ENCODE measurements around the gene TAOK3. TPM values are rescaled to one million over a fixed set of nuclear protein-coding genes. Genes with fewer than 3 reads are reported as not detected.

TAOK3 gene
- total and polyA plus RNA-seq, 2 of the 8 experiments (the other 6 are each of a cell fraction or from before 2014, with no cell fraction given), result 5.2 to 9.3 TPM

GRCh38 chr12:118347916-118348315 lies 24.8 kb downstream of the TAOK3 start:
- no peaks in the 10 kb centered on the region for H3K79me1 ChIP-seq (ENCODE audit: low read depth, low read length)
- H4K91ac ChIP-seq (replicated peaks; ENCODE audit: insufficient read length, low read length), result no peak overlapping the region
- CTCF ChIA-PET (ENCODE audit: partially characterized antibody), result interaction anchor here (0.6 to 1.4 kb wide), 6 partner anchors 9 to 30 kb away, joined by 3 to 4 read pairs (median 4); partner anchors contain the start of gene SUDS3
- no peak overlapping the region for H4K5ac ChIP-seq (ENCODE audit: insufficient read length, low read depth, low read length)
- H3K79me2 ChIP-seq (ENCODE audit: control insufficient read depth in 1 of 2, insufficient read depth in 2 of 2, low read length in 2 of 2), result no peaks in the 10 kb centered on the region
- no peak overlapping the region for H2BK12ac ChIP-seq (ENCODE audit: low read depth, low read length)
- no peaks in the 10 kb centered on the region for H4K20me1 ChIP-seq (replicated peaks in 1 of 2; ENCODE audit: control insufficient read depth in 1 of 2, insufficient read depth in 2 of 2, low read length in 2 of 2)
- no peaks in the 10 kb centered on the region for H3K23me2 ChIP-seq (ENCODE audit: low read depth, low read length)
- H2BK20ac ChIP-seq (ENCODE audit: low read length), result no peak overlapping the region
- H3K27me3 ChIP-seq (replicated peaks in 1 of 4; ENCODE audit: control insufficient read depth in 3 of 4, extremely low read depth in 1 of 4, insufficient read depth in 3 of 4, low read length in 3 of 4), result no peaks in the 10 kb centered on the region
- peaks cover 0 to 4% (median 0%) of the 10 kb centered on the region in 4 experiments; a peak in 2 of 7 replicates for H3K4me1 ChIP-seq (replicated peaks in 1 of 4; ENCODE audit: control insufficient read depth in 3 of 4, insufficient read depth in 4 of 4, low read length in 3 of 4)
- H3K4me3 ChIP-seq (ENCODE audit: extremely low read depth in 1 of 4, insufficient read depth in 2 of 4, low read depth in 3 of 4, low read length in 4 of 4), result no peak overlapping the region
- no peak for FAIRE-seq
- H3K23ac ChIP-seq (ENCODE audit: insufficient read length), result no peak overlapping the region
- no peak overlapping the region for H3K27ac ChIP-seq (ENCODE audit: low read depth, low read length)
- no peak overlapping the region for H3K9ac ChIP-seq (replicated peaks in 1 of 4; ENCODE audit: extremely low read depth in 1 of 4, low read depth in 3 of 4, low read length in 3 of 4)
- H3K56ac ChIP-seq (replicated peaks; ENCODE audit: insufficient read length, low read depth, low read length), result no peak overlapping the region
- H4K8ac ChIP-seq (ENCODE audit: extremely low read depth, insufficient read depth, low read length), result no peak overlapping the region
- H2AK5ac ChIP-seq (ENCODE audit: low read depth, low read length), result no peak overlapping the region
- H3K9me3 ChIP-seq (ENCODE audit: insufficient read depth in 2 of 2, low read depth in 1 of 2, low read length in 1 of 2), result no peaks in the 10 kb centered on the region
- no peak for DNase-seq (ENCODE audit: low read depth in 1 of 2, low spot score in 2 of 2)
- H2BK5ac ChIP-seq (ENCODE audit: low read depth, low read length), result no peak overlapping the region
- no peak overlapping the region for H3K18ac ChIP-seq (ENCODE audit: extremely low read depth, low read length)
- no peak overlapping the region for H3K4ac ChIP-seq (replicated peaks; ENCODE audit: insufficient read length, low read depth, low read length)
- no peak overlapping the region for H2BK120ac ChIP-seq (replicated peaks; ENCODE audit: low read depth, low read length)
- H3K36me3 ChIP-seq (ENCODE audit: control insufficient read depth in 2 of 4, insufficient read depth in 4 of 4, low read length in 3 of 4), result no peaks in the 10 kb centered on the region
- H2BK15ac ChIP-seq (ENCODE audit: low read length), result no peak overlapping the region
- POLR2A ChIA-PET (ENCODE audit: partially characterized antibody), result interaction anchor here (1.3 kb wide), 1 partner anchor 28 kb away, joined by 3 read pairs; the partner anchor contains the start of gene SUDS3
- 79% methylated on average over 2 of the region's 2 CpGs; no CpG with 5 or more reads in 1 of the 2 experiments for WGBS, 2 experiments (ENCODE audit: extremely low coverage in 1 of 2, insufficient coverage in 1 of 2, insufficient read length in 1 of 2, insufficient replicate concordance in 2 of 2, low coverage in 1 of 2, low lambda C conversion rate in 2 of 2, missing lambda C conversion rate in 1 of 2)
- H3K4me2 ChIP-seq (ENCODE audit: insufficient read depth in 1 of 2, low read depth in 2 of 2, low read length in 2 of 2), result no peak overlapping the region
- no peak overlapping the region for H3K14ac ChIP-seq (ENCODE audit: insufficient read length)
- no peak overlapping the region for H2AFZ ChIP-seq (ENCODE audit: low read length)
- TF ChIP-seq BRCA1 (IDR thresholded peaks at IDR 0.05; ENCODE audit: low read depth, low read length) (no peak), POU5F1 (IDR thresholded peaks at IDR 0.05; ENCODE audit: low read depth, low read length) (no peak), SAP30 (IDR thresholded peaks at IDR 0.05; ENCODE audit: insufficient read depth, insufficient replicate concordance, low read length) (no peak), CBX8 (IDR thresholded peaks at IDR 0.05; ENCODE audit: borderline replicate concordance, low read depth, low read length) (no peak), JUN (IDR thresholded peaks at IDR 0.05; ENCODE audit: low read depth, low read length) (no peak), KDM1A (IDR thresholded peaks at IDR 0.05; ENCODE audit: borderline replicate concordance, low read length) (no peak), TBP (IDR thresholded peaks at IDR 0.05; ENCODE audit: low read depth, low read length) (no peak), CBX5 (IDR thresholded peaks at IDR 0.05; ENCODE audit: low read depth, low read length) (no peak), EP300 (IDR thresholded peaks at IDR 0.05; ENCODE audit: borderline replicate concordance in 1 of 2, low read depth in 2 of 2, low read length in 2 of 2) (no peak), GTF2F1 (IDR thresholded peaks at IDR 0.05; ENCODE audit: borderline replicate concordance, low read depth, low read length) (no peak), SP2 (IDR thresholded peaks at IDR 0.05; ENCODE audit: low read length) (no peak), RAD21 (IDR thresholded peaks at IDR 0.05 in 1 of 2, conservative IDR thresholded peaks at IDR 0.05 in 1 of 2; ENCODE audit: low read depth in 2 of 2, low read length in 2 of 2) (no peak)
- TF ChIP-seq, protein P1, sequence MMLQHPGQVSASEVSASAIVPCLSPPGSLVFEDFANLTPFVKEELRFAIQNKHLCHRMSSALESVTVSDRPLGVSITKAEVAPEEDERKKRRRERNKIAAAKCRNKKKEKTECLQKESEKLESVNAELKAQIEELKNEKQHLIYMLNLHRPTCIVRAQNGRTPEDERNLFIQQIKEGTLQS (IDR thresholded peaks at IDR 0.05; ENCODE audit: insufficient read depth, low read depth, low read length), result no peak
